GM20431 (cell line): ENCODE data around the gene PLXNC1.

Experiments used
- in situ Hi-C: fragments of 300-500 bp; cut with MseI, MboI; formaldehyde crosslinking; loops from one replicate; pipeline ENCODE4 v1.15.0; 2020; ENCODE audit warnings: low sequenced_read_pairs; ENCODE audit not compliant: unreplicated experiment

PLXNC1 gene

GRCh38 chr12:94222351-94223084 is 74.1 kb downstream of the PLXNC1 start:
- in situ Hi-C loops = no loop called here

DNA sequence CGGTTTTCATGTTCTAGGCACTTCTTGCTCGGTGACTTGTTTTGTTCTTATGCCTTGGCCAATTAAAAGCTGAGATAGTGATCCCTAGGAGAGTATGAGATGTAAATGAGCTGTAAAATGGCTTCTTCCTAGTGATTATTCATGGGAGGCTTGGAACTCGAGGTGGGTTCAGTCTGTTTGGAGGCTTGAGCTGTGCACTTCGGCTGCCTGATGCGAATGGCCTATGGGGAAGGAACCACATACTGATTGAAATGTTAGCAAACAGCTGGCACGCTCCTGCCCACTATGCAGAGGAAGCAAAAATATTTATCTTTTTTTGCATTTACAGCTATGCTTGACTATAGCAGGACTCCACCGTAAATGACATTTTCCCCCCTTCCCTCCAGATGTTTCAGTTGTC is 75.5 kb downstream of the PLXNC1 start:
- in situ Hi-C loops = no loop called here

DNA sequence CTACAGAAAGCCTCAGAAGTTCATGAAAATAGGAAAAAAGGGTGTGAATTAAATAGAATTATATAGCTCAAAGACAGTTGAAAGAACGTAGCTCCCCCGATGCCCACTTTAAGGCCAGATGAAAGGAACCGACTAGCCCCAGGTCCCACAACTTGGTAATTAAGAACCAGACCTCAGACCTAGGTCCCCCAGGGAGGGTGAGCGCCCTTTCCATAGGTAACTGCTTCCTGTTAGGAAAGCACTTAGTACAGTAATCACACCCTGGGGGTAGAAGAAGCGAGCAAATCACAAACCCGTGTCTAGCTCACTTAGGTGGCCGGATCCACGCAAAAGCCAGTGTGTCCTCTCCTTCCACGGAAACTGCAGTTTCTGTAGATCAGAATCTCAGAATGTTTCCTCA is 77.1 kb downstream of the PLXNC1 start:
- in situ Hi-C loops = no loop called here

DNA sequence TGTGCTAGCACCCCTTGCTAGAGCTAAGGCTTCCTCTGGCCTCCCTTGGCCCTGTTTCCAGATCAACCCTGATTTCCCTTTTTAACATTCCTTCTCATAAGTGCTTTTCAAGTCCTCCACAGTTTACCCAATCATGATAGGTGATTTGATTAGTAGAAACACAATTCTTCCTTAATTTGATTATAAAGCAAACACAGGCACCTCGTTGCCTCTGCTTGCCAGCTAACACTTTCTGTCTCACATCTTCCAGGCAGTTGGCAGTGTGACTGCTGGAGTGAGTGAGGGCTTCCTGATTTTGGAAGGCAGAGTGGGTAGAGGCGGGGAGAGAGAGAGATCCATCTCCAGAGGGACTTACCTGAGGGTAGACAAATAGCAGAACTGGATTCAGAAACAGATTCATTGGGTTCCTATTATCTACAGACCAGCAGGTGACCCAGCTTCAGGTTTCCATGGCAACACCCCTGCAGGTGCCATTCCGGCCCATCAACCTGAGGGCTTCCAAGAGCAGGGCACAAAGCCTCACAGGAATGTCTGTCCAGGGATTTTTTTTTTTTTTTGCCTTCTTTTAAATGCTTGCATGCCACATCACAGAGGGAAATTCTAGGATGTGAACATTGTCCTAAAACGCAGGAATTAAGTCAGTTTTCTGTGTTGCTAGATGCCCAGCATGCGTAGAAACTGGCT is 77.7 kb downstream of the PLXNC1 start:
- in situ Hi-C loops = no loop called here

DNA sequence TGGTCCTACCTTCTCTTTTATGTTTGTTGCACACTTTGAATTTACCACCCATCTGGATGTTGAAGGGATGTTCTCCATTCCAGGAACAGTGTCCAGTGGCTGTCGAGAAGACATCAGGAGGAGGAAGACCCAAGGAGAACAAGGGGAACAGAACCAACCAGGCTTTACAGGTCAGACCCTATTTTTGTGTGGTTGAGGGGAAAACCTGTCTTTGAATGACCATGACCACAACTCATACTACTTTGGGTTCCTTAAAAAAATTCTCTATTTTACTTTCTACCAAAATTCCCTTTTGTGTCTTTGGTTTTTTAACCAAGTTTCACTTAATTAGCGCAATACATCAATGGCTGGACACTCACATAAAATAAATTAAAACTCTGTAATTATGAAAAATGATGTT is 78.7 kb downstream of the PLXNC1 start:
- in situ Hi-C loops = no loop called here

DNA sequence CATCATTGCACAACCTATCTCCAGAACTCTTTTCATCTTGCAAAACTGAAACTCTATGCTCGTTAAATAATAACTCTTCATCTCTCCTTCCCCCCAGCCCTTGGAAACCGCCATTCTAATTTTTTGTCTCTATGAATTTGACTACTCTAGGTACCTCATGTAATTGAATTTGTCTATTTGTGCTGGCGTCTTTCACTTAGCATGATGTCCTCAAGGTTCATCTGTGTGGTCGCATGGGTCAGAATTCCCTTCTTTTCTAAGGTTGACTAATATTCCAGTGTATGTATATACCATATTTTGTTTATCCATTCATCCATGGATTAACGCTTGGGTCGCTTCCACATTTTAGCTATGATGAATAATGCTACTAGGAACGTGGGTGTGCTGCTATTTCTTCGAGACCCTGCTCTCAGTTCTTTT is 80.1 kb downstream of the PLXNC1 start:
- in situ Hi-C loops = no loop called here

DNA sequence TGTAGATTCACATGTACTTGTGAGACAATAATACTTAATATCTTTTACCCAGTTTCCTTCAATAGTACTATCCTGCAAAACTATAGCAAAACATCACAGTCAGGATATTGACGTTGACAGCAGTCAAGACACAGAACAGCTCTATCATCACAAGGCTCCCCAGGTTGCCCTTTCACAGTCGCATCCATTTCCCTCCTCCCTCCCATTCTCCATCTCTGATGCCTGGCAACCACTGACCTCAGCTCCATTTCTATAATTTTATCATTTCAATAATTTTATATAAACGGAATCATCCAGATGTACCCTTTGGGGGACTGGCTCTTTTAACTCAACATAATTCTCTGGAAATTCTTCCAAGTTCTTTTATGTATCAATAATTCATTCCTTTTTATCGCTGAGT is 81.5 kb downstream of the PLXNC1 start:
- in situ Hi-C loops = no loop called here

DNA sequence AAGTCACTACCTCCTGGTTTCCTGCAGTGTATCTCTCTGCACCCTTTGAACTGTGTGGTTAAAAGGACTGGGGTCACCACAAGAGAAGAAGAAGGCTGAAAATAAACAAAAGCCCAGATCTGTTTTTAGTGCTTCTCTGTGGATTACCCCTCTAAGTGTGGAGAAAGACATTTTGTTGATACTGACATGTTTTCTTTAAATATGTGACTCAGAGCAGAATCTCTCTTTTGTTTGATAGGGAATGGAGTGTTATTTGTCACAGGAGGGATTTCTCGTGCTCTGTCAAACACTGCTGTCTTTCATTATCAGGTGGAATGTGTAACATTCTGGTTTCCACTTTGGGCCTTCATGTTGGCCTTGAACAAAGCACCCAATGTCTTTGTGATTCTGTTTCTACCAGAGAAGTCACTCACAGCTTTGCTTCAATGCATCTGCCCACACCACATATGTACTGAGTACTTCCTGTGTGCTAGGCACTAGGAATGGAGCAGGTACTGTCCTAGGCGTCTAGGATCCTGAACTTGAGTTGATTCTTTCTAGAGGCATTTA is 82.1 kb downstream of the PLXNC1 start:
- in situ Hi-C loops = no loop called here

- in situ Hi-C loops = no loop called here
Observed at GRCh38 chr12:94231709-94232108, 83.3 kb downstream of the PLXNC1 start.

DNA sequence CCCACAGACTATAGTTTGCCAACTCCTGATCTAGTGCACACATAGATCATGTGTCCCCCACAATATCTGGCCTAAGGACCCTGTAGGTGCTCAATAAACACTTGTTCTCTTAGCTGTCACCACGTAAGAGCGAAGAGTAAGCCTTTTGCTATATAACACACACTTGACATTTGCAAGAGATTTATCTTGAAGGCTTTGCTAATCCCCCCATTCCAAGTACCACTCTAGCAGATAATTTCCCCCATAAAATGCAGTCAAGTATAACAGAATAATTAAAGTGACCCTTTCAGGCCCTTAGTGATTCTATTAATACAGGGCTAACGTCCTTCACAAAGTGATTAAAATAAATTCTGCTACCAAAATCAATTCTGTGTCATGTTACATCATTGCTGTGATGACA is 87.5 kb downstream of the PLXNC1 start:
- in situ Hi-C loops = no loop called here

DNA sequence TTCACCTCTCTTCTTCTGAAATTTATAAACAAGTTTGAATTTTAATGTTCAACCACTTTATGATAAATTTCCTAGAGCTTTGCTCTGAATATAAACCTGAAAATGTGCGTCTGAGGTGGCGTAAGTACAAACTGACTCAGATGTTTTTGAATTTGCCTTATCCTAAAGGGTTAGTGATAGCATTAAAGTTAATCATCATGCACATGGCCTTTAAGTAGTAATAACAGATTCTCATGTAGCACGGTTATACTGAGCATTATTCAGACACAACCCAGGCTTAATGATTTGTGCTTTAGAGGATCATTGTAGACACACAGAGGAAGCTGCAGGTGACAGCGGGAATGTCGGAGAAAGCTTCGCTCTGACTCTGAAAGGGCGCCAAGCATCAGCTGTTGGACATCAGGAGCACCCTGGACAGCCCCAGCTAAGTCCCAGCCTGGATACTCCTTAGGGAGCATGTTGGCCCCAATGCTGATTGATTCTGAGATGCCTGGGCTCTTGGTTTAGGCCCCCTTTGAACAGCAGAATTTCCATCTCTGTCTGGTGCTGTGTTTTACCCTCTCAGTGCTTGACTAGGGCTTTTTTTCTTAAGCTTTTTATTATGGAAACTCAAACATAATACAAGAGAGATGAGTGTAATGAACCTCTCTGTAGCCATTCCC is 91.1 kb downstream of the PLXNC1 start:
- in situ Hi-C loops = no loop called here

DNA sequence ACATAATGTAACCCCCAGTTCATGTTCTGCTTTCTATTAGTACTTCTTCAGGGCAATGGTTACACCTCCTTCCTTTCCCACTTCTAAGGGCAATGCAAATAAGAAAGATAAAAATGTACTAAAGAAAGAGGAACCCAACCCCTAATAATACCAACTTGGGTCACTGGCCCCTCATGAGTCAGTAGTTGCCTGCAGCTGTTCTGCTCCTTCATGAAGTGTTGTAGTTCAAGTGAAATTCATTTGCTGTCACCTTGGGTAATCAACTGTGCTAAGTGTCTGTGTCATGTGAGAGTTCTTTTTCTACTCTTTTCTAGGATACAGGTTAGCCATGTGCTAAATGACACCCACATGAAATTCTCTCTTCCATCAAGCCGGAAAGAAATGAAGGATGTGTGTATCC is 91.8 kb downstream of the PLXNC1 start:
- in situ Hi-C loops = no loop called here

GRCh38 chr12:94242901-94243300 is 94.5 kb downstream of the PLXNC1 start:
- in situ Hi-C loops = no loop called here

- in situ Hi-C loops = no loop called here
Observed at GRCh38 chr12:94244165-94245133, 96.1 kb downstream of the PLXNC1 start.

DNA sequence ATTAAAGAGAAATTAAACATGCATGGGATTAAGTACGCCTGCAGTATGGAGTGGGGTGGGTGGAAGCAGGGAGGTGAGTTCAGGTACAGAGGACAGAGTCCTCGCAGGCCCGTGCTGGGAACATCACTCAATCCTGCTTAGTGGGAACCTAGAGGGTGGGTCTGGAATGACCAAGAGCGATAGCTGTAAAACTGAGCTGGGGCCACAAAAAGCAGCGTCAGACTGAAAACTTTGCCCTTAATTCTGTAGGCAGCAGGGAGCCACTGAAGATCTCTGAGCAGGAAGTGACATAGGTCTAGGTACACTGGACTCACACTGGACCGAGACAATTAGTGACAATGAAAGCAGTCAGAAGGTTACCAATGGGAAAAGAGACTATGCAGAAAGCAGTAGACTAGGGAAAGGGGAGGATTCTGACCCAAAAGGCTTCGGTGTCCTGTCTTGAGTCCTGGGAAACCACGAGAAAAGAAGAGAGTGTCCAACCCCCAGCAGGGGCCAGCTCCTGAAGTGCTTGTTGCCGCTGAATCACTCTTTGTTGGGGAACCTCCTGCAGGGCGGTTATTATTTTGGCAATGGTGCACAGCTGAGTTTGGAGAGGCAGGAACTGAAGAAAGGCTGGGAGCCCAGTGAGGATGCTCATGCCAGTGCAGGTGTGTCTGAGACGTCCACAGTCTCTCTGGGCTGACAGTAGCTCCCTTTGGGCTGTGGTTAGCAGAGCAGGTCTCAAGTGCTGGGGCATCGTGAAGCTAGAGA is 97.4 kb downstream of the PLXNC1 start:
- in situ Hi-C loops = no loop called here

DNA sequence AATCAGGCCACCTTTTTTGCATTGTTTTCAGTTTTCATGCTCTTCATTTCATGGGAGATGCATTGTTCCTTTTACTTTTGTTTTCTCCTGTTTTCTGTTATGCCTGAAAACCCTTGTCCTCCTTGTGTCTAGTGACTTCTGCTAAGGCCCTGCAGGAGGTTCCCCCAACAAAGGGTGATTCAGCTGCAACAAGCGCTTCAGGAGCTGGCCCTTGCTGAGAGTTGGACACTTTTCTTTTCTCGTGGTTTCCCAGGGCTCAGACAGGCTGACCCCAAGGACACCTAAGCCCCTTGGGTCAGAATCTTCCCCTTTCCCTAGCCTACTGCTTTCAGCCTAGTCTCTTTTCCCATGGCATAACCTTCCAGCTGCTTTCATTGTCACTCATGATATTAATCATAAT is 98.9 kb downstream of the PLXNC1 start:
- in situ Hi-C loops = no loop called here

DNA sequence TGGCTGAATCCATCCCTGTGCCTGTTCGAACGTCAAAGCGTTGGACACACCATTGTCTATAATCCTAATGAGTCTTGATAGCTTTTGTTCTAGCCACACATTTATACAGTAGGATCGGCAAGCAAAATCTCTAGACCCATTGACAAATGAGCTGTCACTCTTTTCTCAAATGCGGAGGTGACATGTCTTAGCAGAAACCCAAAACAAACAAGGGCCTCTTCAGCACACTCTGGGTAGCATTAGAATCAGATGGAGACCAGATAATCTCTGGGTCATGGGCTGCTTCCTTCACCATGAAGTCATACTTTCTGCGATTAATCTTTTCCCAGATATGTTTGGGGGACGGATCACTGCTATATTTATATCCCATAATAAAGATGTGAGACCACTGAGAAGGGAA is 100.2 kb downstream of the PLXNC1 start:
- in situ Hi-C loops = no loop called here

DNA sequence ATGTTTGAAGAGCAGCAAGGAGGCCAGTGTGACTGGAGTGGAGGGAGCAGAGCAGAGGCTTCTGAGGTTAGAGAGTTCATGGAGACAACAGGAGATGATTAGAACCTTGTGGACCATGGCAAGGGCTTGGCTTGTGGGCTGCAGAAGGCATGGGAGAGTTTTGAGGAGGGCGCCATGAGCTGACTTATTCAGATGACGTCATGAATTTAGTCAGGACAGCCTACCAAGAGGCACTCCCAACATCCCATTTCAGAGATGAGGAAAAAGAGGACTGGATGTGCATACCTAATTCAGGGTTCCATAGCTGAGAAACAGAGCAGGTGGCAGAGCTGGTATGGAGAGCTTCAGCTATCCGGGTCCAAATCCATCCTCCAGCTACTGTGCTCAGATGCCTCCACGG is 101.8 kb downstream of the PLXNC1 start:
- in situ Hi-C loops = no loop called here

GRCh38 chr12:94254270-94254669 is 105.9 kb downstream of the PLXNC1 start:
- in situ Hi-C loops = no loop called here
